HG03108 (cell line): ENCODE results near the gene RPH3AL.

Experiments used
- ATAC-seq: cut with Tn5 transposase; IDR thresholded peaks from one replicate; pipeline ENCODE4 v1.9.1; 2021; ENCODE audit warnings: moderate library complexity; ENCODE audit not compliant: unreplicated experiment

The RPH3AL gene

GRCh38 chr17:303168-303567 lies 49.4 kb downstream of the RPH3AL start:
- ATAC-seq, result no peak

- no peak for ATAC-seq
Measured at GRCh38 chr17:302300-302698, 50.3 kb downstream of the RPH3AL start.

GRCh38 chr17:301681-302299 lies 50.8 kb downstream of the RPH3AL start:
- ATAC-seq, result no peak

- ATAC-seq, result no peak
Measured at GRCh38 chr17:300881-301280, 51.7 kb downstream of the RPH3AL start.

GRCh38 chr17:299546-299945 lies 53.1 kb downstream of the RPH3AL start:
- ATAC-seq, result no peak

GRCh38 chr17:298791-299450 lies 53.7 kb downstream of the RPH3AL start:
- no peak for ATAC-seq

- no peak for ATAC-seq
Measured at GRCh38 chr17:297758-298157, 54.8 kb downstream of the RPH3AL start.

GRCh38 chr17:296906-297690 lies 55.5 kb downstream of the RPH3AL start:
- no peak for ATAC-seq

GRCh38 chr17:296379-296778 lies 56.2 kb downstream of the RPH3AL start:
- no peak for ATAC-seq

- ATAC-seq, result no peak
Measured at GRCh38 chr17:292531-293382, 59.9 kb downstream of the RPH3AL start.

- ATAC-seq, result no peak
Measured at GRCh38 chr17:292016-292415, 60.6 kb downstream of the RPH3AL start.

- ATAC-seq, result no peak
Measured at GRCh38 chr17:291587-291986, 61.0 kb downstream of the RPH3AL start.

GRCh38 chr17:290626-291025 lies 62.0 kb downstream of the RPH3AL start:
- ATAC-seq, result no peak

GRCh38 chr17:290121-290521 lies 62.5 kb downstream of the RPH3AL start:
- ATAC-seq, result no peak

GRCh38 chr17:289409-289808 lies 63.2 kb downstream of the RPH3AL start:
- no peak for ATAC-seq

GRCh38 chr17:288802-289356 lies 63.7 kb downstream of the RPH3AL start:
- ATAC-seq, result no peak

GRCh38 chr17:286571-286970 lies 66.0 kb downstream of the RPH3AL start:
- ATAC-seq, result no peak

- no peak for ATAC-seq
Measured at GRCh38 chr17:285751-286422, 66.7 kb downstream of the RPH3AL start.

- no peak for ATAC-seq
Measured at GRCh38 chr17:284676-285355, 67.8 kb downstream of the RPH3AL start.
